ENCODE results near the gene GCNT2.

GCNT2 gene

DNA sequence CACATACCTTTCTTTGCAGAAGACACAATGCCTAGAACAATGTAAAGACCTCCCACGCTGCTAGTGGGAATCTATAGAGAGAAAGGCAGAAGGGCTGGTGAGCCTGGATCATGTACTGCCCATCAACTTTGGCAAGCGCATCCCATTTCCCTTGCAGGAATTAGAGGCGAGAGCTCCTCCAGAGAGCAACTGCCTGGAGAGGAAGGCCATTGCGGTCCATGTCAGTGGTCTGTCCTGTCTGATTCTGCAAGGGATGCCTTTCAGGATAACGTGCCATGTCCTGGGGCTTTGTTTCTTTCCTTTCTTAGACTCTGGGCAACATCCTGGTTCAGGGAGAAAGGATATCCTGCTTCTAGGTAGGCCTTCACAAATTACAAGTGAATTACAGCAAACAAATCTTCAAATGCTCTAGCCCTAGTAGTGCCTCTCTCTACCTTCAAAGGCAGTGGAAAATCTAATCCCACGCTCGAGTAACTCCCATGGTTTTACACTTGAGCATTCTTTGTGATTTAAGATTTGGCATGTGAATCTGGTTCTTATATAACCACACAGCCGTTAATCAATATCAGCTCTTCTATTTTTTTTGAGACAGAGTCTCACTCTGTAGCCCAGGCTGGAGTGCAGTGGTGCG lies 38.5 kb downstream of the GCNT2 start:
- Histone ChIP-seq H3K4me3 (replicated peaks; ENCODE audit: low read depth, low read length) (no peak overlapping the region), H3K27me3 (replicated peaks; ENCODE audit: control insufficient read depth, insufficient read depth, low read length) (no peaks in the 10 kb centered on the region), H3K36me3 (ENCODE audit: control insufficient read depth, insufficient read depth, low read length) (peaks cover 5% of the 10 kb centered on the region; the same call in 1 of the 2 replicates)
- DNase-seq (ENCODE audit: extremely low read depth, insufficient read length) = no peak
- TF ChIP-seq, protein P1, sequence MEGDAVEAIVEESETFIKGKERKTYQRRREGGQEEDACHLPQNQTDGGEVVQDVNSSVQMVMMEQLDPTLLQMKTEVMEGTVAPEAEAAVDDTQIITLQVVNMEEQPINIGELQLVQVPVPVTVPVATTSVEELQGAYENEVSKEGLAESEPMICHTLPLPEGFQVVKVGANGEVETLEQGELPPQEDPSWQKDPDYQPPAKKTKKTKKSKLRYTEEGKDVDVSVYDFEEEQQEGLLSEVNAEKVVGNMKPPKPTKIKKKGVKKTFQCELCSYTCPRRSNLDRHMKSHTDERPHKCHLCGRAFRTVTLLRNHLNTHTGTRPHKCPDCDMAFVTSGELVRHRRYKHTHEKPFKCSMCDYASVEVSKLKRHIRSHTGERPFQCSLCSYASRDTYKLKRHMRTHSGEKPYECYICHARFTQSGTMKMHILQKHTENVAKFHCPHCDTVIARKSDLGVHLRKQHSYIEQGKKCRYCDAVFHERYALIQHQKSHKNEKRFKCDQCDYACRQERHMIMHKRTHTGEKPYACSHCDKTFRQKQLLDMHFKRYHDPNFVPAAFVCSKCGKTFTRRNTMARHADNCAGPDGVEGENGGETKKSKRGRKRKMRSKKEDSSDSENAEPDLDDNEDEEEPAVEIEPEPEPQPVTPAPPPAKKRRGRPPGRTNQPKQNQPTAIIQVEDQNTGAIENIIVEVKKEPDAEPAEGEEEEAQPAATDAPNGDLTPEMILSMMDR (IDR thresholded peaks at IDR 0.05; ENCODE audit: insufficient read depth, low read length, poor library complexity, severe bottlenecking) = no peak

GRCh38 chr6:10561611-10562199 lies 40.6 kb downstream of the GCNT2 start:
- Histone ChIP-seq H3K4me3 (replicated peaks; ENCODE audit: low read depth, low read length) (no peak overlapping the region), H3K27me3 (replicated peaks; ENCODE audit: control insufficient read depth, insufficient read depth, low read length) (no peaks in the 10 kb centered on the region), H3K36me3 (ENCODE audit: control insufficient read depth, insufficient read depth, low read length) (peaks cover 5% of the 10 kb centered on the region; the same call in 1 of the 2 replicates)
- TF ChIP-seq, protein P1 (IDR thresholded peaks at IDR 0.05; ENCODE audit: insufficient read depth, low read length, poor library complexity, severe bottlenecking) = no peak
- no peak for DNase-seq (ENCODE audit: extremely low read depth, insufficient read length)

- peaks cover 3% of the 10 kb centered on the region for H3K36me3 ChIP-seq (ENCODE audit: control insufficient read depth, insufficient read depth, low read length)
- H3K4me3 ChIP-seq (replicated peaks; ENCODE audit: low read depth, low read length) = no peak overlapping the region
- DNase-seq (ENCODE audit: extremely low read depth, insufficient read length) = no peak
- TF ChIP-seq, protein P1 (IDR thresholded peaks at IDR 0.05; ENCODE audit: insufficient read depth, low read length, poor library complexity, severe bottlenecking) = no peak
- H3K27me3 ChIP-seq (replicated peaks; ENCODE audit: control insufficient read depth, insufficient read depth, low read length) = no peaks in the 10 kb centered on the region
Observed at GRCh38 chr6:10564975-10565673, 44.0 kb downstream of the GCNT2 start.

DNA sequence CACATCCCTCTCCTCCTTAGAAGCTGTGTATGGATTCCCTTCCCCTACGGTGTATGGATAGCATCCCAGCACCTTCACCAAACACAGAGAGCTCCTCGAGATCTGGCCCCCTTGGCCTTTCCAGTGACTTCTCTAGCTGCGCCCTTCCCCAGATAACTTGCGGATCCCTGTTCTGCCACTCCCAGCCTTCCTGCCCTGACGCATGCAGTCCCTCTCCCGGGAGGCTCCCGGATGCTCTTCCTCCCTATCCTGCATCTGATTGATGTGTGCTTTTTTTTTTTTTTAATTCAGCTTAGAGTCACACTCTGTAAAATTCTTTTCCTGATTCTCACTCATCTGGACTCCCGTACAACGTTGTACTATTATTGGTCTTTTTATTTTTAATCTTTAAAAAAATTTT lies 44.8 kb downstream of the GCNT2 start:
- TF ChIP-seq, protein P1 (IDR thresholded peaks at IDR 0.05; ENCODE audit: insufficient read depth, low read length, poor library complexity, severe bottlenecking) = no peak
- Histone ChIP-seq H3K27me3 (replicated peaks; ENCODE audit: control insufficient read depth, insufficient read depth, low read length) (no peaks in the 10 kb centered on the region), H3K4me3 (replicated peaks; ENCODE audit: low read depth, low read length) (no peak overlapping the region), H3K36me3 (ENCODE audit: control insufficient read depth, insufficient read depth, low read length) (peaks cover 3% of the 10 kb centered on the region)
- DNase-seq (ENCODE audit: extremely low read depth, insufficient read length) = no peak

GRCh38 chr6:10567256-10568026 lies 46.3 kb downstream of the GCNT2 start:
- Histone ChIP-seq H3K27me3 (replicated peaks; ENCODE audit: control insufficient read depth, insufficient read depth, low read length) (no peaks in the 10 kb centered on the region), H3K4me3 (replicated peaks; ENCODE audit: low read depth, low read length) (no peak overlapping the region), H3K36me3 (ENCODE audit: control insufficient read depth, insufficient read depth, low read length) (no peaks in the 10 kb centered on the region; the same call in 1 of the 2 replicates)
- TF ChIP-seq, protein P1 (IDR thresholded peaks at IDR 0.05; ENCODE audit: insufficient read depth, low read length, poor library complexity, severe bottlenecking) = no peak
- DNase-seq (ENCODE audit: extremely low read depth, insufficient read length) = no peak

Data from GM06990 (cell line).